ENCODE measurements around the gene PSMB8. TPM values are rescaled to one million over a fixed set of nuclear protein-coding genes. Genes with fewer than 3 reads are reported as not detected.
A peak's percentile ranks its signal among the peaks of the same experiment; 100 is the strongest.

Gene PSMB8
- total RNA-seq, 1 donor from 2014 or later: 45.5 TPM

DNA sequence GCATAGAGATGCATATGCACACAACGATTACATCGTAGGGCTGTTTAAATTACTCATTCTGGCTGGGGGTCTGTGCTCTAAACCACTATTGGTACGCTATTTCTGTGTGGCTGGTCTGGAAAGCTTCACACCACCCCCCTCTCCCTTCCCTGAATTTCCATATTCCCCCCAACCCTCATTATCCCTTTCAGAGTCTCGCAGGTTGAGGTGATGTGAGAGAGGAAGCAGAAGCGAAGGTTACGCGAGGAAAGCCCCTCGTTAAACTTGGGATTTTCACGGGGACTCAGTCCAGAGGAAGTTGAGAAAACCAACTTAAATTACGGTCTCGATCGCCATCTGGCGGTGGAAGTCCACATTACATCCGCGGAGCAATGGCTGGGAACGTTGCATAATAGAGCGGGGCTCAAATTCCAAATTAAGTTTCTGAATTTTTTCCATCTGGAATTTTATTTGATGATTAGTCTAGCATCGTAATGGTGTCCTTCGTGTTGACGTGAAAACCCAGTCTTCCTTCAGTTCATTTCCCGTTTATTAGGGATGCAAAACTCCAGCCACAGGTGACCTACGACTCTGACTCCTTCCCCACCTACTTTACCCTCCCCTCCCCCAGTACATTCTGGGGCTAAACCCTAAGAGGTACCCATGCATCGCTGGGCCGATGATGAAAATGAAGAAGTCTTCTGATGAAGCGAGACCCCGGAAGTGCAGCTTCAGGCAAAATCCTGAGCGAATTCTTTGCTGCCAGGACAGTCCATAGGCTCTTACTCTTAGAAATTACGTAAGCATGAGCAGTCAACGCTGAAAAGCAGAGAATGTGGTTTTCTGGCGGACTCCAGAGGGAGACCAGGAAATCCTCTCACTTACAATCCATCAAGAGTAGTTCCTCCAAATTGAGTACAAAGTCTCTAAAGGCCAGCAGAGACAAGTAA lies 46.7 kb downstream of the PSMB8 start:
- Histone ChIP-seq H3K79me2 (ENCODE audit: insufficient read depth, low read length) (no peaks in the 10 kb centered on the region), H3K36me3 (ENCODE audit: insufficient read depth, low read length) (no peaks in the 10 kb centered on the region), H3K4me2 (ENCODE audit: low read length) (peak overlapping the region; percentile 81), H3K9ac (ENCODE audit: low read length) (peak overlapping the region; percentile 24), H3K9me3 (ENCODE audit: insufficient read depth, low read depth, low read length) (no peaks in the 10 kb centered on the region), H3K4me3 (ENCODE audit: insufficient read depth, low read depth, low read length) (peak overlapping the region; percentile 27), H2AFZ (ENCODE audit: low read depth, low read length) (peak overlapping the region; percentile 68), H3K27me3 (ENCODE audit: insufficient read depth, low read length) (peaks cover 41% of the 10 kb centered on the region), H3K4me1 (ENCODE audit: insufficient read depth, low read length) (no peaks in the 10 kb centered on the region), H3K27ac (ENCODE audit: low read depth, low read length) (no peak overlapping the region), H4K20me1 (ENCODE audit: insufficient read depth, low read length) (no peaks in the 10 kb centered on the region)
- Mint-ChIP-seq H3K4me1 (ENCODE audit: low read depth, unreplicated experiment) (peaks cover 11% of the 10 kb centered on the region), H3K9me3 (ENCODE audit: unreplicated experiment) (peaks cover 7% of the 10 kb centered on the region), H3K27ac (ENCODE audit: unreplicated experiment) (peak overlapping the region; percentile 81), H3K27me3 (ENCODE audit: low read depth, unreplicated experiment) (peaks cover 27% of the 10 kb centered on the region), H3K36me3 (ENCODE audit: low read depth, unreplicated experiment) (peaks cover 2% of the 10 kb centered on the region), H3K4me3 (ENCODE audit: unreplicated experiment) (peak overlapping the region; percentile 74)
- TF ChIP-seq EZH2 (IDR thresholded peaks at IDR 0.05; ENCODE audit: insufficient read depth, low read length): no peak
- TF ChIP-seq, protein P1, sequence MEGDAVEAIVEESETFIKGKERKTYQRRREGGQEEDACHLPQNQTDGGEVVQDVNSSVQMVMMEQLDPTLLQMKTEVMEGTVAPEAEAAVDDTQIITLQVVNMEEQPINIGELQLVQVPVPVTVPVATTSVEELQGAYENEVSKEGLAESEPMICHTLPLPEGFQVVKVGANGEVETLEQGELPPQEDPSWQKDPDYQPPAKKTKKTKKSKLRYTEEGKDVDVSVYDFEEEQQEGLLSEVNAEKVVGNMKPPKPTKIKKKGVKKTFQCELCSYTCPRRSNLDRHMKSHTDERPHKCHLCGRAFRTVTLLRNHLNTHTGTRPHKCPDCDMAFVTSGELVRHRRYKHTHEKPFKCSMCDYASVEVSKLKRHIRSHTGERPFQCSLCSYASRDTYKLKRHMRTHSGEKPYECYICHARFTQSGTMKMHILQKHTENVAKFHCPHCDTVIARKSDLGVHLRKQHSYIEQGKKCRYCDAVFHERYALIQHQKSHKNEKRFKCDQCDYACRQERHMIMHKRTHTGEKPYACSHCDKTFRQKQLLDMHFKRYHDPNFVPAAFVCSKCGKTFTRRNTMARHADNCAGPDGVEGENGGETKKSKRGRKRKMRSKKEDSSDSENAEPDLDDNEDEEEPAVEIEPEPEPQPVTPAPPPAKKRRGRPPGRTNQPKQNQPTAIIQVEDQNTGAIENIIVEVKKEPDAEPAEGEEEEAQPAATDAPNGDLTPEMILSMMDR (IDR thresholded peaks at IDR 0.05; ENCODE audit: insufficient read depth, low read depth, low read length): peak; percentile 92
- FAIRE-seq: peak; percentile 89
- peak; percentile 19 for DNase-seq (ENCODE audit: low read depth)

DNA sequence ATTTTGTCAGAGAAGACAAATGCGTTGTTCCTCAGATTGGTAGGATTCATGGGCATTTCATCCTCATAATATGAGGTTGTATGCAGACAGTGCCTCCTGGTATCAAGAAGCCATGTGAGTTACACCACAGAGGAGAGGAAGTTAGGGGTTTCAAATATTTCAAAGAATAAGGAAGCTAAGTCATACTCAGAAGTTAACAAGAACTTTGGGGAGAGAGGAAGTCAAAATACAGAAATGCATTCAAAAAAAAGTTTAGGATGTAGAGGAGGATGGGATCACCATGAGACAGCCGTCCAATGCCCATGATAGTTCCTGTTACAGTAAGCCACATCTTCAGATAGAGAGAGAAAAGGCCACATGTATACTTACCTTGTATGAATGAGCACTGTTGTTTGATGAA lies 49.3 kb downstream of the PSMB8 start:
- no peaks in the 10 kb centered on the region for H3K9me3 ChIP-seq (ENCODE audit: insufficient read depth, low read depth, low read length)
- H3K4me3 Mint-ChIP-seq (ENCODE audit: unreplicated experiment): no peak overlapping the region
- H3K36me3 ChIP-seq (ENCODE audit: insufficient read depth, low read length): no peaks in the 10 kb centered on the region
- H3K4me3 ChIP-seq (ENCODE audit: insufficient read depth, low read depth, low read length): no peak overlapping the region
- H3K27me3 Mint-ChIP-seq (ENCODE audit: low read depth, unreplicated experiment): peaks cover 31% of the 10 kb centered on the region
- no peak for TF ChIP-seq EZH2 (IDR thresholded peaks at IDR 0.05; ENCODE audit: insufficient read depth, low read length)
- TF ChIP-seq, protein P1 (IDR thresholded peaks at IDR 0.05; ENCODE audit: insufficient read depth, low read depth, low read length): no peak
- no peak overlapping the region for H2AFZ ChIP-seq (ENCODE audit: low read depth, low read length)
- peaks cover 40% of the 10 kb centered on the region for H3K27me3 ChIP-seq (ENCODE audit: insufficient read depth, low read length)
- H3K4me1 ChIP-seq (ENCODE audit: insufficient read depth, low read length): no peaks in the 10 kb centered on the region
- no peak overlapping the region for H3K4me2 ChIP-seq (ENCODE audit: low read length)
- H4K20me1 ChIP-seq (ENCODE audit: insufficient read depth, low read length): no peaks in the 10 kb centered on the region
- peaks cover 11% of the 10 kb centered on the region for H3K4me1 Mint-ChIP-seq (ENCODE audit: low read depth, unreplicated experiment)
- peaks cover 2% of the 10 kb centered on the region for H3K36me3 Mint-ChIP-seq (ENCODE audit: low read depth, unreplicated experiment)
- DNase-seq (ENCODE audit: low read depth) (no peak), FAIRE-seq (no peak)
- no peak overlapping the region for H3K27ac ChIP-seq (ENCODE audit: low read depth, low read length)
- no peak overlapping the region for H3K27ac Mint-ChIP-seq (ENCODE audit: unreplicated experiment)
- peaks cover 7% of the 10 kb centered on the region for H3K9me3 Mint-ChIP-seq (ENCODE audit: unreplicated experiment)
- no peaks in the 10 kb centered on the region for H3K79me2 ChIP-seq (ENCODE audit: insufficient read depth, low read length)
- no peak overlapping the region for H3K9ac ChIP-seq (ENCODE audit: low read length)
